GM18507 (cell line): Measurements from ENCODE around the gene CADM1.

Experiments used
- DNase-seq: peaks from one replicate; pipeline ENCODE4 v3.0.0; 2011; ENCODE audit warnings: low read depth; ENCODE audit not compliant: insufficient read length; ENCODE audit errors: extremely low spot score
- FAIRE-seq: peaks from 2 replicates; lab custom pipeline; 2011; peaks lifted over from hg19 to GRCh38; lab: Jason Lieb, UNC

CADM1 gene

DNA sequence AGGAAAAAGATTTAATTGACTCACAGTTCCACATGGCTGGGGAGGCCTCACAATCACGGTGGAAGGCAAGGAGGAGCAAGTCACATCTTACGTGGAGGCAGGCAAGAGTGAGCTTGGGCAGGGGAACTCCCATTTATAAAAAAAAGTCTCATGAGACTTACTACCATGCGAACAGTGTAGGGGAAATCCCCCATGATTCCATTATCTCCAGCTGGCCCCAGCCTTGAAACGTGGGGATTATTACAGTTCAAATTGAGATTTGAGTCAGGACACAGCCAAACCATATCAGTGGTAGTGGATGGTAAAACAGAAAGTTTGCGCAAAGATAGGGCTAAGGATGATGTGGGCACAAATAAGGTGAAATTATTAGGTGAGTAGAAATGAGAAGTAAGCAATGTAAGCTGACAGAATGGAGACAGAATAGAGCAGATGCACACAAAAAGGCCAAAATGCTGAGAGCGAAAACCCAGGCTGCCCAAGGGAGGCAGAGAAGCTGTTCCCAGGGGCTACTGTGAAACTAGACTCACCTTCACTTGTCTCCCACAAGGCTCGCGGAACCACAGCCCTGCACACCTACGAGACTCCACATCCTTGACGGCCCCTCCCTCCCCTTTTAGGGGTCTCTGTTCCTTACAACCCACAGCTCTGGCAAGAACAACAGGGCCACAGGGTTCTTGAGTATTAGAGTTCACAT is 377.6 kb downstream of the CADM1 start:
- peak; percentile 79 for FAIRE-seq
- peak; percentile 9 for DNase-seq

DNA sequence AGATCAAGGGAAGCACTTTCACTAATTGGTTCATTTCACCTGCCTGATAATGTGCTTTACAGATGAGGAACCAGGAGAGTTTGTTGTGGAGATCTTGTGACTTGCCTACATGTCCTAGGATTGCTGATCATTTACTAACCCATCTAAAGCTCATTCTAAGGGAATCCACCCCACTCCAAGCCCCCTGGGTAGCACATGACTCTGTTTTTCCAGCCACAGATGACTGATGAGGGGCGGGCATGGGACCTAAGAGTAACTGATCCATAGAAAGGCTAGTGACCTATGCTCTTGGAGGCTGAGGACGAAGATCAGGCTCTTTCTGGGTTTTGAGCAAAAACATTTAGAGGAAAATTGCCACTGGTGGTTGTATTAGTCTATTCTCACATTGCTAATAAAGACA is 378.1 kb downstream of the CADM1 start:
- FAIRE-seq (no peak), DNase-seq (no peak)

DNA sequence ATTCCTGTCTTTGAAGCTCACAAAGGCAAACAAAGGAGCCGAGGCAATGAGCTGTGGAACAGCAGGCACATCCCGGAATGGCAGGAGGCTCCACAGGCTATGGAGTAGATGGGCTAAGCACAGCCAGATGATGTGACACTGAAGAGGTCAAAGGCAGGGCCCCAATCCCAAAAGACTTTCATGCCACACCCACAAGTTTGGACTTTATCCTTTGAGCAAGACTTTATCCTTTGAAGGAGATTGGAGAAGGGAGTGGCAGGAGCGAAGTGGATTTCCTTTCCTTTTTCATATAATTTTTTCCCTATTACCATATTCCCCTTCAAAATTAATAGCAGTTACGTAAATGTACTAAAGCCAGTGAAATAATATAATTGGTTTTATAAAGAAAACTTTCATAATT is 379.4 kb downstream of the CADM1 start:
- DNase-seq (no peak), FAIRE-seq (no peak)

DNA sequence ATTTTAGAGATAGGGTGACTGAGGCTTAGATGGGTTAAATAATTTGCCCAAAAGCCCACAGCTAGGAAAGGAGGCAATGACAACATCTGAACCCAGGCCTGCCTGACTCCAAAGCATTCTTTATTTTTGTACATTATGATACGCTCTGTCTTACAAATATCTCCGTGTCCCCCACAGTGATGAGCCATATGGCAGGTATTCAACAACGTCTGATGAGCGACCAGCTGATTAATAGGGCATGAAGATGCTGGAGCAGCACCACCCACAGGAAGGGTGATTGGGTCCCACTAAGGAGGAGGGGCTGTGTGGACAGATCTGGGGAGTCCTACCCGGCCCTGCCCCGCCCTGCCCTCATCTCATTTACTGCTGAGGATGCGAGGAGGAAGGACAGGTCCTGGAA is 380.6 kb downstream of the CADM1 start:
- FAIRE-seq: no peak
- no peak for DNase-seq

DNA sequence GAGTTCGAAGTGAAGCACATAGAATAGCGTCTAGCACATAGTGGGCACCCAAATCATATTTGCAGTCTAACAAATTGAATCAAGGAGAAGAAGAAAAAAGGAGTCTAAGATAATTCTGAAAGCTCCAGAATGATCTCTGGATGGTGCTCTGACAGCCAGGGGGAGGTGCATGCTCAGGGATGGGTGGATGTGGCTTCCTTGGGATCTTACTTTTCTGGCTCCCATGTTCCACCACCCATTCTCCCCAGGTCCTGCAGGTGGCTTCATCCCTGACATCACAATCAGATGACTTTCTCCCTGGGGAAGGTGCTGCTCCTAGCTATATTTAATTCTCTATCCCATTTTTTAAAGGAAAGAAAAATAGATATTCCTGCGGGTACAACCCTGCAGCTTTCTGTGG is 381.9 kb downstream of the CADM1 start:
- FAIRE-seq (no peak), DNase-seq (no peak)
